ENCODE measurements around the gene TAS2R31. TPM values are rescaled to one million over a fixed set of nuclear protein-coding genes. Genes with fewer than 3 reads are reported as not detected.
"Not testable (repeated sequence)": the region's sequence is repeated elsewhere in the genome, so short reads cannot be mapped to it uniquely, and the experiment has no call there.

Gene TAS2R31
- total and polyA plus RNA-seq, 8 donors = 0.33 to 27.2 (median 13.7) TPM; not detected in 4

- no peak for DNase-seq
- no peaks in the 10 kb centered on the region for H3K36me3 ChIP-seq
- intact Hi-C loops (cut with DNase I; ENCODE audit: low total_unique reads) = no loop called here
- no peak overlapping the region for H3K27ac ChIP-seq
- no peak for TF ChIP-seq POLR2A (IDR thresholded peaks at IDR 0.05)
- TF ChIP-seq EP300 (IDR thresholded peaks at IDR 0.05) = no peak
- H3K9me3 ChIP-seq = no peaks in the 10 kb centered on the region
- H3K4me3 ChIP-seq = no peak overlapping the region
- 35 to 63% (median 41%) methylated on average over 1 of the region's 1 CpG; no CpG with 5 or more reads in 1 of the 5 donors for WGBS, 5 donors
- no peaks in the 10 kb centered on the region for H3K27me3 ChIP-seq
- H3K4me1 ChIP-seq = peaks cover 0 to 16% (median 4%) of the 10 kb centered on the region in 4 donors
Measured at GRCh38 chr12:11070999-11071398, 39.8 kb upstream of the TAS2R31 start.

GRCh38 chr12:11069854-11070365 lies 38.7 kb upstream of the TAS2R31 start:
- Histone ChIP-seq H3K27ac (no peak overlapping the region), H3K9me3 (no peaks in the 10 kb centered on the region), H3K36me3 (no peaks in the 10 kb centered on the region), H3K4me3 (no peak overlapping the region), H3K27me3 (no peaks in the 10 kb centered on the region), H3K4me1 (peaks cover 0 to 16% (median 4%) of the 10 kb centered on the region in 4 donors)
- DNase-seq = no peak
- no peak for TF ChIP-seq EP300 (IDR thresholded peaks at IDR 0.05)
- TF ChIP-seq POLR2A (IDR thresholded peaks at IDR 0.05) = no peak
- TF ChIP-seq CTCF (IDR thresholded peaks at IDR 0.05) = no peak
- no peak for TF ChIP-seq POLR2AphosphoS5 (IDR thresholded peaks at IDR 0.05)
- WGBS, 5 donors = 79 to 87% (median 84%) methylated on average over 5 of the region's 5 CpGs
- intact Hi-C loops (cut with DNase I; ENCODE audit: low total_unique reads) = no loop called here

- no peak overlapping the region for H3K27ac ChIP-seq
- H3K9me3 ChIP-seq = no peaks in the 10 kb centered on the region
- intact Hi-C loops (cut with DNase I; ENCODE audit: low total_unique reads) = no loop called here
- peaks cover 0 to 16% (median 4%) of the 10 kb centered on the region in 4 donors for H3K4me1 ChIP-seq
- H3K4me3 ChIP-seq = no peak overlapping the region
- TF ChIP-seq CTCF (IDR thresholded peaks at IDR 0.05) (no peak), POLR2A (IDR thresholded peaks at IDR 0.05) (no peak), EP300 (IDR thresholded peaks at IDR 0.05) (no peak), POLR2AphosphoS5 (IDR thresholded peaks at IDR 0.05) (no peak)
- WGBS, 5 donors = 30 to 61% (median 55%) methylated on average over 2 of the region's 2 CpGs
- H3K27me3 ChIP-seq = no peaks in the 10 kb centered on the region
- no peaks in the 10 kb centered on the region for H3K36me3 ChIP-seq
- DNase-seq = peak in 1 of 2 donors; percentile 16
Measured at GRCh38 chr12:11067514-11067913, 36.3 kb upstream of the TAS2R31 start.

- not testable (repeated sequence) for H3K9me3 ChIP-seq
- WGBS, 5 donors = 80 to 94% (median 93%) methylated on average over 1 of the region's 1 CpG
Measured at GRCh38 chr12:11062194-11062593, 31.0 kb upstream of the TAS2R31 start, which contains the start of gene TAS2R46. TAS2R46 (minus strand) TSS chr12:11062294; CDS start chr12:11062294, 0 bp downstream.

GRCh38 chr12:11059784-11060183 lies 28.6 kb upstream of the TAS2R31 start:
- H3K4me3 ChIP-seq = no peak overlapping the region
- no peak overlapping the region for H3K27ac ChIP-seq
- H3K4me1 ChIP-seq = no peaks in the 10 kb centered on the region
- H3K9me3 ChIP-seq = no peaks in the 10 kb centered on the region
- TF ChIP-seq POLR2A (IDR thresholded peaks at IDR 0.05) (no peak), EP300 (IDR thresholded peaks at IDR 0.05) (no peak), POLR2AphosphoS5 (IDR thresholded peaks at IDR 0.05) (no peak), CTCF (IDR thresholded peaks at IDR 0.05) (no peak)
- intact Hi-C loops (cut with DNase I; ENCODE audit: low total_unique reads) = no loop called here
- DNase-seq = no peak
- H3K27me3 ChIP-seq = no peaks in the 10 kb centered on the region
- H3K36me3 ChIP-seq = no peaks in the 10 kb centered on the region

More at GRCh38 chr12:11062194-11062593, 31.0 kb upstream of the TAS2R31 start, which contains the start of gene TAS2R46:
- intact Hi-C loops (cut with DNase I; ENCODE audit: low total_unique reads); H3K36me3 ChIP-seq; H3K4me1 ChIP-seq; H3K27ac ChIP-seq; H3K4me3 ChIP-seq; DNase-seq; H3K27me3 ChIP-seq: not testable (repeated sequence)
